Adipocyte (in vitro differentiated cells): ENCODE results near the gene KEL.

Source experiments
- DNase-seq: peaks from one replicate; pipeline ENCODE4 v3.0.0-alpha.2; 2015; ENCODE audit warnings: low read depth
- H3K27me3 ChIP-seq: replicated peaks from 2 replicates; pipeline ENCODE4 v1.7.0; 2013; ENCODE audit warnings: mild to moderate bottlenecking, low read length, moderate library complexity; ENCODE audit not compliant: control insufficient read depth, insufficient read depth
- H3K36me3 ChIP-seq: 2 replicates; pipeline ENCODE4 v1.7.0; 2013; ENCODE audit warnings: low read length, mild to moderate bottlenecking, moderate library complexity; ENCODE audit not compliant: control insufficient read depth, insufficient read depth, severe bottlenecking
- H3K4me1 ChIP-seq: 2 replicates; pipeline ENCODE4 v1.7.0; 2013; ENCODE audit warnings: mild to moderate bottlenecking, low read length, moderate library complexity; ENCODE audit not compliant: control insufficient read depth, insufficient read depth
- H3K4me3 ChIP-seq: 2 replicates; pipeline ENCODE4 v1.7.0; 2013; ENCODE audit warnings: mild to moderate bottlenecking, low read length, moderate library complexity
- H3K9ac ChIP-seq: 2 replicates; pipeline ENCODE4 v1.7.0; 2013; ENCODE audit warnings: mild to moderate bottlenecking, low read length, moderate library complexity
- H3K9me3 ChIP-seq: 2 replicates; pipeline ENCODE4 v1.7.0; 2013; ENCODE audit warnings: mild to moderate bottlenecking, low read length, moderate library complexity; ENCODE audit not compliant: control insufficient read depth

The KEL gene

DNA sequence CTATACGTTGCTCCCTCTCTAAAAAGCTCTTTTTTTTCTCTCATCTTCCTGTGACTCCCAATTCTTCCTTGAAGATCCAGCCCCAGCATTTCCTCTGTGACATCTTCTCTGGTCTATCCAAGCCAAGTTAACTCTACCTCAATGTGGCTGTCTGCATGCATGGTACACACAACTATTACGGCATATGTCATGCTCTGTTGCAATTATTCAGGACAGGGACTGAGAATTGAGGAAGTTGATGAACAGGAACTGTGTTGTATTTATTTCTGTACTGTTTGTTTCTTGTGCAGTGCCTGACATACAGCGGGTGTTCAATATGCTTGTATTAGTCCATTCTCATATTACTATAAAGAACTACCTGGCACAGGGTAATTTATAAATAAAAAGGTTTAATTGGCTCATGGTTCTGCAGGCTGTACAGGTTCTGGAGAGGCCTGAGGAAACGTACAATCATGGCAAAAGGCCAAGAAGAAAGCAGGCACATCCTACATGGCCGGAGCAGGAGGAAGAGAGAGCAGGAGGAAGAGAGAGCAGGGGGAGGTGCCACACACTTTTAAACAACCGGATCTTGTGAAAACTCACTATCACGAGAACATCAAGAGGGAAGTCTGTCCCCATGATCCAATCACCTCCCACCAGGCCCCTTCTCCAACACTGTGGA is 34.9 kb downstream of the KEL start:
- Histone ChIP-seq H3K9me3 (no peaks in the 10 kb centered on the region), H3K27me3 (peaks cover 13% of the 10 kb centered on the region), H3K4me3 (no peak overlapping the region), H3K4me1 (no peaks in the 10 kb centered on the region), H3K9ac (no peak overlapping the region), H3K36me3 (no peaks in the 10 kb centered on the region)
- DNase-seq, result no peak

DNA sequence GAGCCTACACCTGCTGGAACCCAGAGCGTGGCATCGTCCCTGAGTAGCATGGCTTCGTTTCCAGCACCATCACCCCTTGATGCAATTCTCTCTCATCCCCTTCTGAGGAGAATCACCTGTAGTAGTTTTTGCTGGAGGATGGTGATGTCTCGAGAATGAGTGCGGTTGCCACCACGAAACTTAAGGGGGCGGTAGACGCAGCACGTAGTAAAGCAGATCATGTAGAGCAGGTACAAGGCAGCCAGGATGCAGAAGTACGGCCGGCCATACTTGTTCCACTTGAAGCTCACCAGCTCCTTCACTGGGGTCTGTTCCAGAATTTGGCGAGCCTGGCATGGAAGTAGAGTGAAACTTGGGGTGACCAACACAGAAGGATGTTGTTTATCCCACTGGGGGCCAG is 36.8 kb downstream of the KEL start:
- no peaks in the 10 kb centered on the region for H3K9me3 ChIP-seq
- H3K4me3 ChIP-seq, result no peak overlapping the region
- H3K4me1 ChIP-seq, result no peaks in the 10 kb centered on the region
- no peaks in the 10 kb centered on the region for H3K36me3 ChIP-seq
- H3K27me3 ChIP-seq, result peaks cover 17% of the 10 kb centered on the region
- no peak for DNase-seq
- H3K9ac ChIP-seq, result no peak overlapping the region

DNA sequence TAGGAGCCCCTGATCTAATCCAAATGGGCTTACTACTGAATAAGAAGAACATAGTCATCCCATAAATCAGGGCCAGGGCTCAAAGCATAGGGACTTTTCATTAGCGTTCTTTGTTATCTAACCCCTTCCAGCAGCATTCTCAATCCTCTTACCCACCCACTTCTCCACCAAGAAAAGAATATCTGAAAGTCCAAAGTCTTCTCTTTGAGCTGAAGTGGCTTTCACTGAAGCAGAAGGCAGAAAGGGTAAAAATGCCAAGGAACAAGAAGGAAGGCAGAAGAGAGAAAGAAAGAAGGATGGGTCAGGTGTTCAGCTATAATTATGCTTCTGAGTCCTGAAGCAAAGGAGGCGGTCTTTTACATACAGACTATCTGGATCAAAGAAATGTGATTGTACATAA is 38.8 kb downstream of the KEL start:
- Histone ChIP-seq H3K36me3 (no peaks in the 10 kb centered on the region), H3K27me3 (peaks cover 25% of the 10 kb centered on the region), H3K4me1 (no peaks in the 10 kb centered on the region), H3K4me3 (no peak overlapping the region), H3K9me3 (no peaks in the 10 kb centered on the region), H3K9ac (no peak overlapping the region)
- DNase-seq, result no peak

DNA sequence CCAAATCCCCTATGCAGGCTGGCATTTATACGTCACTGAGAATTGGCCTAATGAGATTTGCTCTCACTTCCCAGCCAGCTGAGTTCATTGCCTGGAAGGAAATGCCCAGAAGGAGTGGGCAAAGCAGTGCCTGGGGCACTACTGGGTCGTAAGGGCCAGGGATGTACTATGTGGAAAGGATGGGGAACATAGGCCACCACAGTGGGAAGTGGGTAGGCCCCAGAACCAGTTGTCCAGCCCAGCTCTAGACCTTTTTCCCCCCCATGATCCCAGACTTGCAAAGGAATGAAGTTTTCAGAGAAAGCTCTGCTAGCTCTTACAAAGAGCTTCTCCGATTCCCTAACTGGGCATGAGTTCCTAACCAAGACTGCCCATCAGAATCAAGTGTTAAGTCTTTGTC is 42.5 kb downstream of the KEL start:
- H3K27me3 ChIP-seq, result peaks cover 43% of the 10 kb centered on the region
- no peaks in the 10 kb centered on the region for H3K9me3 ChIP-seq
- H3K4me1 ChIP-seq, result no peaks in the 10 kb centered on the region
- H3K36me3 ChIP-seq, result no peaks in the 10 kb centered on the region
- no peak overlapping the region for H3K9ac ChIP-seq
- H3K4me3 ChIP-seq, result no peak overlapping the region
- no peak for DNase-seq

DNA sequence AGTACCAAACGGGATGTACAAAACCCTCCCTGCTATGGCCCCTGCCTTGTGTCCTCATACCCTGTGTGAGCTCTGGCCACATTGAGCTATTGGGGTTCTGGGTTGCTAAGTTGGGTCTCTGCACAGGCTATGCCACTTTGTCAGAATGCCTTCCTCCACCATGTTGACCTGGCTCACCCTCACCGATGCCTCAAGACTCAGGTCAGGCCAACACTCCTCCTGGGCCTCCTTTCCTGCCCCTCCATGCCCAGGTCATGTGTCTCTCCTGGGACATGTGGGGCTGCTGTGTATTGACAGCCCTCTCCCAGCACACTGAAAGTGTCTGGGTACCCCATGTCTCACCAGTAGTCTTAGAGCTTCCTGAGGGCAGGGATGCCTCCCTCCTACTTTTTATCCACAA is 43.3 kb downstream of the KEL start:
- Histone ChIP-seq H3K4me1 (no peaks in the 10 kb centered on the region), H3K4me3 (no peak overlapping the region), H3K9me3 (no peaks in the 10 kb centered on the region), H3K9ac (no peak overlapping the region), H3K27me3 (peaks cover 49% of the 10 kb centered on the region), H3K36me3 (no peaks in the 10 kb centered on the region)
- no peak for DNase-seq

DNA sequence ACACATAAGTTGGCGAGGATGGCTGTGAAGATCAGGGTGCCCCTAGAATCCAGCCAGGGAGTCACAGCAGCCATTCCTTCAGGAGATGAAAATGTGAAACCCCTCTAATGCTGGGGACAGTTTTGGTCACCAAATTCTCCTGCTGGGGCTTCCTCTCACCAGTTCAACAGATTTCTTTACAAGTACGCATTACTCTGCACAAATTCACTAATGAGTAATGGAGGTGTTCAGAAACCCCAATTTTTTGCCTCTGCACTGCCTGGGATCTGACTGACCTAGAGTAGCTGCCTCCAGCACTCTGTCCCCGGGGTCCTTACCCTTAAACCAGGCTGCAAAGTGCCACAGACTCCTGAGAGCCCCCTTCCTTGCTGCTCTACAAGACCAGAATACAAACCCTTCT is 44.7 kb downstream of the KEL start:
- Histone ChIP-seq H3K4me1 (no peaks in the 10 kb centered on the region), H3K9ac (no peak overlapping the region), H3K4me3 (no peak overlapping the region), H3K36me3 (no peaks in the 10 kb centered on the region), H3K9me3 (no peaks in the 10 kb centered on the region), H3K27me3 (peaks cover 43% of the 10 kb centered on the region)
- no peak for DNase-seq

DNA sequence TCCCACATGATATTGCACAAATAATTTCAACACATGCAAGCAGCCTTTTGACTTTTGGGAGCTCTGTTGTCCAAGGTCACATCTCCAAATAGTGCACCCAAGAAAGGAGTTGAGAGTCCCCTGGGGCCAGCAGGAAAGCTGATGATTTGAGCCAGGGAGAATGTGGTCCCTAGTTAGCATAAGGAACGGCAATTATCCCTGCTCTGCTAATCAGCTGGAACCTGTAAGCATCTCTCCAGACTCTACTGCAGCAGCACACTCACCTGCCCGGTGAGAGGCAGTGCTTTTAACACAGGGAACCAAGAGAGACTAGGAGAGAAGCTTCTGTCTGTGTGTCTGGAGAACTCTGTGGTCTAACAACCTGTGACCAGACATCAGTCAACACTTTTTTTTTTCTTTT is 45.7 kb downstream of the KEL start:
- H3K9me3 ChIP-seq, result no peaks in the 10 kb centered on the region
- peaks cover 41% of the 10 kb centered on the region for H3K27me3 ChIP-seq
- no peaks in the 10 kb centered on the region for H3K4me1 ChIP-seq
- H3K4me3 ChIP-seq, result no peak overlapping the region
- no peak overlapping the region for H3K9ac ChIP-seq
- H3K36me3 ChIP-seq, result no peaks in the 10 kb centered on the region
- DNase-seq, result no peak

DNA sequence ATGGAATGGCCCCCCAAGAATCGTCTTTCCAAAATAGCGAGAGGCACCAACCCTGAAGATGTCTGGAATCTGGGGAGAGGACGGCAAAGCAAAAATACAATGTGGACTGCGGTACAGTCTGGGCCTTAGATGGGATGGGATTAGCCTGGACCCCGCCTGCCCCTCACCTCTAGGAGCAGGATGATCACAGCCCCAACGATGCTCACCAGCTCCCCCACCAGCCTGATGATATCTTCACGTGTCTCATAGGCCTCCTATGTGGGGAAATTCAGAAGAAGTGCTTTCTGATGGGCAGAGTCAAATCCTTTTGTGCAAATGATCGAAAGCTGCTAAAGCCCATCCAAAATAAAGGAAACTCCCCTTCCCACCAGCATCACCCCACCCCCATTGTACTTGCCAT is 46.8 kb downstream of the KEL start:
- DNase-seq, result no peak
- Histone ChIP-seq H3K4me1 (no peaks in the 10 kb centered on the region), H3K9ac (no peak overlapping the region), H3K4me3 (no peak overlapping the region), H3K27me3 (peaks cover 51% of the 10 kb centered on the region), H3K9me3 (no peaks in the 10 kb centered on the region), H3K36me3 (no peaks in the 10 kb centered on the region)

DNA sequence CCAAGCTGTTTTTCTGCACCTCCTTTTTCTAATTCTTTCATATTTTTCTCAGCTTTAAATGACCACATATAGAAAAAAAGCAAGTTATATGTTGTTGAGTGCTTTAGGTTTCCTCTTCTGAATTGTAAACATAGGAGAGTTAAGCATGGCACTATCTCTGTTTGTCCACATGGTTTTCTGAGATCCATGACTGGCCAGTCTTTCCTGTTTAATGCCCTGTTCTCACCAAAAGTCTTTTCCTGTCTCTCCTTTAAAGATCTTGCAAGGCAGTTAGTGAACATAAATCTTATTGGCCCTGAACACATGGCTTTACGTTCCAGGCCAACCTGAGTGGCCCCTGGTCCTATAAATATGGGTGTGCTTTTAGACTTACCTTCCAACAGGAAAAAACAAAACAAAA is 48.0 kb downstream of the KEL start:
- no peak overlapping the region for H3K4me3 ChIP-seq
- H3K36me3 ChIP-seq, result no peaks in the 10 kb centered on the region
- no peaks in the 10 kb centered on the region for H3K4me1 ChIP-seq
- H3K9me3 ChIP-seq, result no peaks in the 10 kb centered on the region
- H3K27me3 ChIP-seq, result peaks cover 50% of the 10 kb centered on the region
- H3K9ac ChIP-seq, result no peak overlapping the region
- no peak for DNase-seq

DNA sequence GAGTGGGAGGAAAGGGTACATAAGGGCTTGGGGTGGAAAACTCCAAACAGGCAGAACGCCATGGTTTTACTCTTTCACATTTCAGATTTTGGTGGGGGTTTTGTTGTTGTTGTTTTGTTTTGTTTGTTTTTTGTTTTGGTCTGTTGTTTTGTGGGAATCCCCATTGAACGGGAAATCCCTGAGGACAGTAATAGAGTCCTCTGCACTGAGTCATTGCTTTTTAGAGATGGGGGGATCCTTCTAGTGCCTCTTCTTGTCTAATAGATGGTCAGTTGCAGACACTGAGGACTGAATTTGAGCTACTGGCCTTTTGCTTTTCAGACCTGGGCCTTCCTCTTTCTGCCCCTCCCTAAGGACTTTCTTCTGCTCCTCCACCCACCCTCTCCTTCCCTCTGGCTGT is 48.6 kb downstream of the KEL start:
- DNase-seq, result no peak
- H3K4me3 ChIP-seq, result no peak overlapping the region
- H3K9me3 ChIP-seq, result no peaks in the 10 kb centered on the region
- peaks cover 50% of the 10 kb centered on the region for H3K27me3 ChIP-seq
- H3K36me3 ChIP-seq, result no peaks in the 10 kb centered on the region
- H3K9ac ChIP-seq, result no peak overlapping the region
- no peaks in the 10 kb centered on the region for H3K4me1 ChIP-seq

DNA sequence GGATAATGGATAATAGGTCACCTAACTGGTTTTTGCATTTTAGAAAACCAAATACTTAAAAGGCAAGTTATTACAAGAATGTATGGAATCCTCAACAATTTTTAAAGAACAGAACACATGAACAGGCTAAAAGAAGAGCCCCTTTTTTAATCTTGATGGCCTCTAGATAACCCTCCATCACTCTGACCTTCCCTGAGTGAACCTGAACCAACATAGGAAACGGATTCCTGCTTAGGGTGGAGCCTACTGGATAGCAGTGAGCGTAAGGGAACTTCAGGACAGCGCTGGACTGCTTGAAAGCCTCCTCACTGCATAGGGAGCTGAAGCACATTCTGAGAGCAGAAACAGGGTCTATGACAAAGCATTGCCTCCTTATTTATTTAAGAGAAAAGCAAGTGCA is 49.1 kb downstream of the KEL start:
- Histone ChIP-seq H3K4me1 (no peaks in the 10 kb centered on the region), H3K9me3 (no peaks in the 10 kb centered on the region), H3K9ac (no peak overlapping the region), H3K27me3 (peaks cover 48% of the 10 kb centered on the region), H3K36me3 (no peaks in the 10 kb centered on the region), H3K4me3 (no peak overlapping the region)
- no peak for DNase-seq

DNA sequence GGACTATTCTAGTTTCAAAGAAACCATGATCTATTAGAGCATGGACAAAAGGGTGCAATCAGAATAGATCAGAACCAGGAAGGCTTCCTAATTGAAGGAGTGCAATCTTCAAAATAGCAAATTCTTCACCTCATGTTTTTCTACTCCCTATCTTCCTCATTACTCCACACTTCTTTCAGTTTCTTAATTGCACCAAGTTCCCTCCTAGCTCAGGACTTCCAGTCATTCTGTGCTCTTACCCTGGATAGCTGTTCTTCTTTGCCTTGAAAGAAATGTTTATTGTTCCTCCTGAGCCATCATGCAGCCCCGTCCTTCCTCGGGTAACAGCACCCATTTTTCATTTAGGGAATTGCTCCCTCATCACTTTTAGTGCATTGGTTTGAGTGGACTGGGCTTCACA is 51.7 kb downstream of the KEL start:
- H3K27me3 ChIP-seq, result peaks cover 37% of the 10 kb centered on the region
- no peak for DNase-seq
- H3K36me3 ChIP-seq, result no peaks in the 10 kb centered on the region
- H3K9ac ChIP-seq, result no peak overlapping the region
- H3K9me3 ChIP-seq, result peaks cover 6% of the 10 kb centered on the region
- H3K4me1 ChIP-seq, result no peaks in the 10 kb centered on the region
- H3K4me3 ChIP-seq, result no peak overlapping the region
